Effector CD8-positive, alpha-beta T cell (primary cell): Measurements from ENCODE around the gene DDTL.
"Not testable (repeated sequence)": the region's sequence is repeated elsewhere in the genome, so short reads cannot be mapped to it uniquely, and the experiment has no call there.

Experiments used
- DNase-seq: peaks from one replicate; lab custom pipeline; 2025; lab: John Stamatoyannopoulos, UW
- total RNA-seq, 4 experiments: gene quantifications; one replicate each; lab custom pipeline; 2026; lab: John Stamatoyannopoulos, UW

DDTL gene
- total RNA-seq, result 0 to 4.2 (median 0.72) reads per million in 4 experiments

GRCh38 chr22:23966568-23966967, at the start of gene DDTL:
TSS of gene DDTL (plus strand) at chr22:23966888. CDS start at chr22:23966915, 27 bp downstream.
- DNase-seq, result not testable (repeated sequence)

GRCh38 chr22:23920267-23920611, 46.4 kb upstream of the DDTL start:
- not testable (repeated sequence) for DNase-seq

- not testable (repeated sequence) for DNase-seq
These were observed 45.0 kb upstream of the DDTL start for GRCh38 chr22:23921586-23922201.

DNA sequence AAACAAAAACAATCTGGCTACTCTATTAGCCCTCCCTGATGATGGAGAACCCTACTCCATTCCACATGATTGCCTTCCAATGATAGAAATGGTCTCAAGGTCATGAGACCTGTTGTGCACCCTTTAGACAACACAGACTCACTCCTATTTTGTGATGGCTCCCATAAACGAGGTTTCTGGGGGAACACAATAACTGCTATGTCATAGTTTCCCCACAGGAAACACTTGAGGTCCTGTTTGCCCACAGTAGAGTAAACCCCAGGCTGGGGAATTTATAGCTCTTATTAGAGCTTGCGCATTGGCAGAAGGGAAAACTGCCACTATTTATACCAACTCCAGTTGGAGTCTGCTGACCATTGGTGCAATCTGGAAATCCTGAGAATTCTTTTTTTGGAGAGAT, 43.8 kb upstream of the DDTL start:
- no peak for DNase-seq

- DNase-seq, result no peak
These were observed 41.6 kb upstream of the DDTL start for GRCh38 chr22:23925020-23925606.

DNA sequence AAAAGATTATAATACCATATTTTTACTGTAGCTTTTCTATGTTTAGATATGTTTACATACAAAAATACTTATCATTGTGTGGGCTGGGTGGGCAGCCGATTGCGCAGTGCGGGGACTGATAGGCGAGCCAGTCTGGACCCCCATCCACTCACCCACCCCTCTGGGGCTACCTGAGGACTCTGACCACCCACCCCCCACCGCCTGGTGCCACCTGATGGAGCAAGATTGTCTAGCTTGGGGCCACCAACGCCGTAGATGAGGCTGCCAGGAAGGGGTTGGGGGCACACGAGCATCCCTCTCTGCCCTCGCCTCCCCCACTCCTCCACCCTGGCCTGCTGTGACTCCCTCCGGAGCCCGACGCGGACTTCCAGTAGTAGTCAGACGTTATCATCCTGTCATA, 40.1 kb upstream of the DDTL start:
- DNase-seq, result no peak

- no peak for DNase-seq
These were observed 28.2 kb upstream of the DDTL start for GRCh38 chr22:23938328-23939016.

- DNase-seq, result no peak
These were observed 27.7 kb upstream of the DDTL start for GRCh38 chr22:23939017-23939357.

DNA sequence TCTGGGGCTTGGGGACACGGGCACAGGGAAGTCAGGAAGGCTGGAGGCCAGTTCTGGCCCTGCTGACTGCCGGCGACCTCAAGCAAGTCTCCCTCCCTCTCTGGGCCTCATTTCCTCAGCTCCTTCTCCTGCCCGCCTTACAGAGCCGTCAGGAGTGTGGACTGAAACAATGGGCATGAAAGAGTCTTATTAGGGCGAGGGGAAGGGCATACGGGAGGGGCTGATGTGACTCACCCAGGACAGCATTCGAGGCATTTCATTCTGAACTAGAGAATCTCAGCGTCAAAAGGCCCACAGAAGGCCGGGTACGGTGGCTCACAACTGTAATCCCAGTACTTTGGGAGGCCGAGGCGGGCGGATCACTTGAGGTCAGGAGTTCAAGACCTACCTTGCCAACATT, 26.5 kb upstream of the DDTL start:
- not testable (repeated sequence) for DNase-seq

- not testable (repeated sequence) for DNase-seq
These were observed 19.3 kb upstream of the DDTL start for GRCh38 chr22:23947391-23947790.

DNA sequence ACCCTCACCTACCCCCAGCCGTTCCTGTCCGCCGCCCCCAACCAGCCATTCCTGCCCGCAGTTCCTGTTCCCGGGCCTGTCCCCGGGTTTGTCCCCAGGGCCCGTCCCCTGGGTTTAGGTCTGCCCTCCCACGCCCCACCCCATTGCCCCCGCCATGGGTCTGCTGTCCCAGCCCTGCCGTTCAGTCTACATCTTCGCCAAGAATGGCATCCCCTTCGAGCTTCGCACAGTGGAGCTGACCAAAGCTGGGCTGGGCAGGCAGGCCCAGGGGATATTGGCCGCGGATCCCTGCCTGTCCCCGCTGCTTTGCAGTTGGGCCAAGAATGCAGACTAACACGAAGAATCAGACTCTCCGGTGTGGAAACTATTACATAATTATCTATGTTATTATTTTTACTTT, 16.9 kb upstream of the DDTL start:
- not testable (repeated sequence) for DNase-seq

DNA sequence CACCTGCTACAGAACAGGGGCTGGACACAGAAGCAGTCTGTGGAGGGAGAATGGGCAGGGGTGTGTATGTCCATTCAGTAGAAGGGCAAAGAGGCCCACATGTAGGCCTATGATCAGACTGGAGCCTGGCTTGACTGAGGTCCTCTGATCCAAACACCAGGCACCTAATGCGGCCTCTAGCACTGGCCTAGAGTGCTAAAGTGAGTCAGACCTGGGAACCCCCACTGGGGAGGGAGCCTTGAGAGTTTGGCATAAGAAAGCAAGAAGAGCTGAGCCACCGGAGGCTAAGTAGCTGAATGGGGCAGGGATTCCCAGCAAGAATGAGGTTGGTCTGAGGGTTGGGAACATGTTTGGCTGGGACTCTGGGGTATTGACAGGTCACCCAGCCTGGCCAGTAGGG, 15.3 kb upstream of the DDTL start:
- not testable (repeated sequence) for DNase-seq

- not testable (repeated sequence) for DNase-seq
These were observed 13.8 kb upstream of the DDTL start for GRCh38 chr22:23952794-23953405.

DNA sequence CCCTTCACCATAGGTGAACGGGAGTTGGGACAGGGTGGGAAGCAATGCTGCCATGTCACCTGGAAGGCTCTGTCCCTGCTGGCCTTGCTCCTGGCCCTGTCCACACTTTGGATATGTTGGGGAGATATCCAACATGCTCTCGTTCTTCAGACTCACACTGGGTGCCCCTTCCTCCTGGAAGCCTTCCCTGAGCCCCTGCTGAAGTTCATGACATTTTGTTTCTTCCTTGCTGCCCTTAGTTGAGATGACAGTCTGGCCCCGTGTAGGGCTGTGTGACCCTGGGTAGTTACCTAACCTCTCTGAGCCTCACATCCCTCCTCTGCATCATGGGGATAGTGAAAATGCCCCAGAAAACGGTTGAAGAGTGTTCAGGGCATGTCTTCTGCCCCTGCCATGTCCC, 13.2 kb upstream of the DDTL start:
- not testable (repeated sequence) for DNase-seq

DNA sequence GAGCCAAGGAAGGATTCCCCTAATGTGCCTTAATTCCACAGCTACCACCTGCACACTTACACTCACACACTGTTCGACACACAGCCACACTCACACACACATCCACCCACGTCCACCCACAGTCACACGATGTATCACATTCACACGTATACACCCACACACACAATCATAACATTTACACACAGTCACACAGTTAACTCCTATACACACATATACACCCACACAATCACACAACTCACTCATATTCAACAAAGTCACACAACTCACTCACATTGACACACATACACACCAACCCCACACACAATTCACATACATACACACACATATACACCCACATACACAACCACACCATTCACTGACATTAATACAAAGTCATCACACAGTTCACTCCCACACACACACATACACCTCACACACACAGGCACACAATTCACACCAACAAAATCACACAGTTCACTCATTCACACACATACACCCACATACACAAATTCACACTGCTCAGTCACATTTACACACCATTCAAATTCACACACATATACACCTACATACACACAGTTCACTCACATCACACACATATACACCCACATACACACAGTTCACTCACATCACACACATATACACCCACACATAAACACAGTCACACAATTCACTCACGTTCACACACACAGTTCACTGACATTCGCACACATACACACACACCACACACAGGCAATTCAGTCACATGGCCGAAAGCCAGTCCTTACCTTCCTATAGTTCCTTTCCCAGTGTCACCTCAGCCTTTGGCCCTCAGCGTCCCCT, 12.3 kb upstream of the DDTL start:
- not testable (repeated sequence) for DNase-seq

GRCh38 chr22:23954991-23955305, 11.7 kb upstream of the DDTL start:
- DNase-seq, result not testable (repeated sequence)

GRCh38 chr22:23955886-23956285, 10.8 kb upstream of the DDTL start:
- DNase-seq, result not testable (repeated sequence)

GRCh38 chr22:23956301-23956900, 10.3 kb upstream of the DDTL start:
- peak; percentile 59 for DNase-seq

DNA sequence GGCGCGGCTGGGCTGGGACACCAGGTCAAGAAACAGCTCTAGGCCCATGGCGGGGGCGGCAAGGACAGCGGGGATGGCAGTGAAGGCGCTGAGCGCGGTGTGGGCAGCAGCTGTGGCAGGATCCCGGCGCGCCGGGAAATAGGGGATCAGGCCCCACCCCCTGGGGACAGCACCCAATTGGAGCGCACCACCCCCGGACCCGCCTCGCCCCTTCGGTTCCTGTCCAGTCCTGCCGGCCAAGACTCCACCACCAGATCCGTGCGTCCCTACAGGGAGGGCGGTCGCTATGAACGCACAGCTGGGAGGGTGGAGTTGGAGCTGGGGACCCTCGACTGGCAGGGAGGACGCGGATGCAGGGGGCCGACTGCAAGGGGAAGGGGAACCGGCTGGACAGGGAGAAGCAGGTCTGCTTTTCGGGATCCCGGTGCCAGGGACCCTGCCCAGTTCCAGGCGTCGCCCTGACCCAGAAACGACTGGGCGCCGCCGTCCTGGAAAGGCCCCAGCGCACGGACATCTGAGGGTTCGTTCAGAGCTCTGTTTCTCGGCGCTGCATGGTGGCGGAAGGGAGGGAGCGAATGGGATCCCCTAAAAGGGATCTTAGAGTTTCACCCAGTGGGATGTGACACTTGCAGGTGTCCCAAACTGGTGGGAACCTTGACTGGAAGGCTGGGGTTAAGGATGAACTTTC, 5.5 kb upstream of the DDTL start, which contains the start of gene GSTT2B:
Gene GSTT2B, minus strand, starts transcription at position 112 of the 688 bp plus-strand sequence. Its CDS starts 64 bp downstream, at position 48.
- not testable (repeated sequence) for DNase-seq

DNA sequence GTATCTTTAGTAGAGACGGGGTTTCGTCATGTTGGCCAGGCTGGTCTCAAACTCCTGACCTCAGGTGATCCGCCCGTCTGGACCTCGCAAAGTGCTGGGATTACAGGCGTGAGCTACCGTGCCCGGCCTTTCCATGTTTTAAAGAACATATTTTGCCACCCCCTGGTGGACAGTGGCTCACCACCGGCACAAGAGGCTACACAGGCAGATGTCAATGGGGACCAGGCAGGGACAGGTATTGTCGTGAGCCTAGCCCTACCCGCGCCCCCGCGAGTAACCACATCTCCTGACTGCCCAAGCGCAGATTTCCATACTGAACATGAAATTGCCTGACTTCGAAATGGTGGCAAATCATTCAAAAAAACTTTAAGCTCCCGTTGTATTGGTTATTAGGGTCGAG, 594 bp upstream of the DDTL start:
- not testable (repeated sequence) for DNase-seq

DNA sequence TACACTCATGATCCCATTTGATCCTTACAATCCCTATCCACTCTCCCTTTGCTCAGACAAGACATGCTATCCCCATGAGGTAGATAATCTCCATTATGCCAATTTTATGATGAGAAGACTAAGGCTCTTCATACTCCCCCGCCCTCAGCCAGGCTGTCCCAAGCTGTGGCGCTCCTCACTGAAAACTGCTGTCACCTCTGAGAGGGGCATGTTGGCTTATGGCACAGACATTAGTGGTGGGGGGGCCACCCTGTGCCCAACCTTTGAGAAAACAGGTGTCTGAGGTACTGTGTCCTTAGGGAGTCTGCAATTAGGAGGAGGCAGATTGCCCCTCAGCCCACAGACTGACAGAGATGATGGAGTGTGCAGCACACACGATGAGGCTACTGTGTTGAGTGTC, 2.4 kb downstream of the DDTL start:
- no peak for DNase-seq
